OCI-LY7 (cell line): ENCODE results near the gene TRAM2. TPM values are rescaled to one million over a fixed set of nuclear protein-coding genes. Genes with fewer than 3 reads are reported as not detected.

Experiments used
- BruUV-seq: library from RNA; stranded (reverse); fragments of 400-500 nt; replicated peaks from 2 replicates; lab custom pipeline; 2021; lab: Mats Ljungman, UMichigan
- CTCF ChIA-PET: fragments of 300-600 bp; sonication (Branson Sonifier 250); formaldehyde crosslinking; loops from one replicate; lab custom pipeline; 2022; ENCODE audit warnings: antibody characterized with exemption; ENCODE audit not compliant: unreplicated experiment; lab: Charles Lee
- POLR2A ChIA-PET: fragments of 300-600 bp; sonication (Branson Sonifier 250); formaldehyde crosslinking; loops from one replicate; lab custom pipeline; 2022; ENCODE audit warnings: antibody characterized with exemption; lab: Charles Lee
- DNase-seq: peaks from one replicate; pipeline ENCODE4 v3.0.0-alpha.2; 2015; ENCODE audit warnings: low spot score
- H2AFZ ChIP-seq: fragments of 200-600 bp; sonication (generic), shearing (Covaris generic); 2 replicates; pipeline ENCODE4 v1.6.1; 2014; ENCODE audit warnings: mild to moderate bottlenecking, antibody characterized with exemption, low read length, moderate library complexity
- H3K27ac ChIP-seq: fragments of 200-600 bp; sonication (generic); 2 replicates; pipeline ENCODE4 v1.5.1; 2014; ENCODE audit warnings: mixed run types, low read depth, mild to moderate bottlenecking, moderate library complexity, low read length, inconsistent platforms; ENCODE audit not compliant: poor library complexity, severe bottlenecking
- H3K36me3 ChIP-seq: fragments of 200-600 bp; sonication (generic); 2 replicates; pipeline ENCODE4 v1.6.1; 2014; ENCODE audit warnings: mild to moderate bottlenecking, antibody characterized with exemption, low read length, moderate library complexity, mixed read lengths; ENCODE audit not compliant: insufficient read depth
- H3K4me1 ChIP-seq: fragments of 200-600 bp; sonication (generic); 2 replicates; pipeline ENCODE4 v1.5.1; 2014; ENCODE audit warnings: mild to moderate bottlenecking, low read length; ENCODE audit not compliant: insufficient read depth, poor library complexity, severe bottlenecking
- H3K4me2 ChIP-seq: fragments of 200-600 bp; sonication (generic); 2 replicates; pipeline ENCODE4 v1.6.1; 2014; ENCODE audit warnings: mild to moderate bottlenecking, low read length
- H3K4me3 ChIP-seq: fragments of 200-600 bp; sonication (generic); 2 replicates; pipeline ENCODE4 v1.5.1; 2014; ENCODE audit warnings: mild to moderate bottlenecking, low read depth, low read length; ENCODE audit not compliant: poor library complexity, severe bottlenecking
- H3K79me2 ChIP-seq: fragments of 200-600 bp; sonication (generic); 2 replicates; pipeline ENCODE4 v1.6.1; 2016; ENCODE audit warnings: low read depth, mild to moderate bottlenecking, low read length, moderate library complexity, mixed read lengths; ENCODE audit not compliant: insufficient read depth
- H3K9me2 ChIP-seq: fragments of 200-600 bp; sonication (generic); 2 replicates; pipeline ENCODE4 v1.6.1; 2016; ENCODE audit warnings: mild to moderate bottlenecking, low read length, mixed read lengths; ENCODE audit not compliant: insufficient read depth
- H3K9me3 ChIP-seq: fragments of 200-600 bp; sonication (generic); 2 replicates; pipeline ENCODE4 v1.6.1; 2014; ENCODE audit warnings: mild to moderate bottlenecking, mixed run types, low read length, mixed read lengths
- H4K20me1 ChIP-seq: fragments of 200-600 bp; sonication (generic); 2 replicates; pipeline ENCODE4 v1.6.1; 2014; ENCODE audit warnings: mild to moderate bottlenecking, antibody characterized with exemption, low read length, moderate library complexity, mixed read lengths; ENCODE audit not compliant: insufficient read depth
- CTCF ChIP-seq: fragments of 200-600 bp; sonication (generic); conservative IDR thresholded peaks from 2 replicates; pipeline ENCODE4 v1.5.1; 2014; ENCODE audit warnings: mild to moderate bottlenecking, antibody characterized with exemption, low read length, moderate library complexity, mixed read lengths
- EZH2phosphoT487 ChIP-seq: fragments of 200-600 bp; sonication (generic); IDR thresholded peaks from 2 replicates; pipeline ENCODE4 v1.6.1; 2018; ENCODE audit warnings: low read depth, borderline replicate concordance, mild to moderate bottlenecking, mixed run types, antibody characterized with exemption, low read length, moderate library complexity, mixed read lengths
- intact Hi-C: fragments of 100-400 bp; cut with micrococcal nuclease; formaldehyde crosslinking; loops from one replicate; pipeline ENCODE4 v1.10.0; 2022; ENCODE audit not compliant: unreplicated experiment
- total RNA-seq, 2 experiments: library from RNA; depleted of rRNA in 1 of 2; stranded (reverse); fragments of >200 nt in 1 of 2; shearing (Covaris generic) in 1 of 2; gene quantifications; 2 replicates each; pipeline ENCODE4 v1.2.3, GENCODE V29; 2014 to 2022

TRAM2 gene
- total RNA-seq, 2 experiments from 2014 or later: 19.3 to 38.2 TPM

GRCh38 chr6:52571099-52571755, 5.6 kb downstream of the TRAM2 start:
- H3K27ac ChIP-seq: no peak overlapping the region
- no peak overlapping the region for H3K4me3 ChIP-seq
- no peaks in the 10 kb centered on the region for H3K9me2 ChIP-seq
- intact Hi-C loops: no loop called here
- peaks cover 29% of the 10 kb centered on the region for H4K20me1 ChIP-seq
- H3K4me2 ChIP-seq: peak overlapping the region; percentile 40; the same call in 1 of the 2 replicates
- peaks cover 73% of the 10 kb centered on the region for H3K4me1 ChIP-seq
- BruUV-seq: no TSS peak
- TF ChIP-seq CTCF: no peak
- TF ChIP-seq EZH2phosphoT487: no peak
- H3K36me3 ChIP-seq: peaks cover 13% of the 10 kb centered on the region; the same call in 1 of the 2 replicates
- no peaks in the 10 kb centered on the region for H3K9me3 ChIP-seq
- CTCF ChIA-PET: interaction anchor here (0.6 to 1.5 kb wide), 2 partner anchors 18 to 152 kb away, joined by 3 to 4 read pairs; no protein-coding TSS in a partner anchor
- no peak for DNase-seq
- H3K79me2 ChIP-seq: peaks cover 94% of the 10 kb centered on the region
- POLR2A ChIA-PET: interaction anchor here (0.5 to 1.6 kb wide), 6 partner anchors 8 to 170 kb away, joined by 3 to 8 read pairs (median 4); no protein-coding TSS in a partner anchor
- H2AFZ ChIP-seq: no peak overlapping the region

GRCh38 chr6:52570291-52570700, 6.6 kb downstream of the TRAM2 start:
- H3K79me2 ChIP-seq: peaks cover 94% of the 10 kb centered on the region
- intact Hi-C loops: no loop called here
- no peaks in the 10 kb centered on the region for H3K9me3 ChIP-seq
- H2AFZ ChIP-seq: no peak overlapping the region
- peaks cover 74% of the 10 kb centered on the region for H3K4me1 ChIP-seq
- H3K4me2 ChIP-seq: peak overlapping the region; percentile 43; the same call in 1 of the 2 replicates
- H4K20me1 ChIP-seq: peaks cover 21% of the 10 kb centered on the region
- peaks cover 13% of the 10 kb centered on the region; the same call in 1 of the 2 replicates for H3K36me3 ChIP-seq
- ChIA-PET CTCF (interaction anchor here (0.9 to 1.5 kb wide), 2 partner anchors 17 to 77 kb away, joined by 3 to 4 read pairs; no protein-coding TSS in a partner anchor), POLR2A (interaction anchor here (0.6 to 1.1 kb wide), 6 partner anchors 12 to 118 kb away, joined by 3 to 5 read pairs (median 3); no protein-coding TSS in a partner anchor)
- DNase-seq: no peak
- TF ChIP-seq CTCF (no peak), EZH2phosphoT487 (no peak)
- no peak overlapping the region for H3K27ac ChIP-seq
- no peaks in the 10 kb centered on the region for H3K9me2 ChIP-seq
- no peak overlapping the region for H3K4me3 ChIP-seq
- BruUV-seq: no TSS peak

GRCh38 chr6:52568320-52568719, 8.5 kb downstream of the TRAM2 start:
- no peak overlapping the region for H3K4me2 ChIP-seq
- BruUV-seq: no TSS peak
- intact Hi-C loops: no loop called here
- peaks cover 94% of the 10 kb centered on the region for H3K79me2 ChIP-seq
- no peak for DNase-seq
- H3K36me3 ChIP-seq: peaks cover 18% of the 10 kb centered on the region; the same call in 1 of the 2 replicates
- no peak overlapping the region for H3K27ac ChIP-seq
- no peak overlapping the region for H2AFZ ChIP-seq
- CTCF ChIA-PET: no interaction called here
- H3K4me3 ChIP-seq: no peak overlapping the region
- no peaks in the 10 kb centered on the region for H3K9me3 ChIP-seq
- H3K9me2 ChIP-seq: no peaks in the 10 kb centered on the region
- TF ChIP-seq EZH2phosphoT487 (no peak), CTCF (no peak)
- peaks cover 74% of the 10 kb centered on the region for H3K4me1 ChIP-seq
- H4K20me1 ChIP-seq: peaks cover 10% of the 10 kb centered on the region
- POLR2A ChIA-PET: no interaction called here
